Measurements from ENCODE around the gene ATXN7L2.

- TF ChIP-seq POLR2AphosphoS5 (IDR thresholded peaks at IDR 0.05) (no peak), CTCF (IDR thresholded peaks at IDR 0.05; ENCODE audit: poor library complexity, severe bottlenecking) (no peak), MXI1 (conservative IDR thresholded peaks at IDR 0.05; ENCODE audit: poor library complexity, severe bottlenecking) (no peak), REST (IDR thresholded peaks at IDR 0.05; ENCODE audit: borderline replicate concordance) (no peak), SMC3 (conservative IDR thresholded peaks at IDR 0.05; ENCODE audit: poor library complexity) (no peak), EZH2 (IDR thresholded peaks at IDR 0.05; ENCODE audit: borderline replicate concordance, insufficient read depth, low read length, poor library complexity, severe bottlenecking) (no peak)
Measured at GRCh38 chr1:109508873-109509175, 25.1 kb downstream of the ATXN7L2 start.
